ENCODE results near the gene CFAP97. TPM values are rescaled to one million over a fixed set of nuclear protein-coding genes. Genes with fewer than 3 reads are reported as not detected.

Gene CFAP97
- total RNA-seq, 2 donors from 2014 or later, result 17.1 to 19.5 TPM

GRCh38 chr4:185221491-185221890, 17.7 kb upstream of the CFAP97 start:
- Histone ChIP-seq H3K27me3 (no peaks in the 10 kb centered on the region), H3K27ac (no peak overlapping the region), H3K4me1 (peaks cover 17% of the 10 kb centered on the region), H3K4me3 (no peak overlapping the region), H3K9me3 (no peaks in the 10 kb centered on the region), H3K36me3 (replicated peaks in 1 of 2; ENCODE audit: insufficient read depth in 1 of 2, low read depth in 2 of 2) (no peaks in the 10 kb centered on the region)
- TF ChIP-seq CTCF (IDR thresholded peaks at IDR 0.05) (no peak), POLR2A (IDR thresholded peaks at IDR 0.05) (no peak)
- intact Hi-C loops (cut with DNase I), result no loop called here
- 74 to 82% methylated on average over 2 of the region's 2 CpGs for WGBS, 2 donors
- DNase-seq, result no peak
- no peak for ATAC-seq

DNA sequence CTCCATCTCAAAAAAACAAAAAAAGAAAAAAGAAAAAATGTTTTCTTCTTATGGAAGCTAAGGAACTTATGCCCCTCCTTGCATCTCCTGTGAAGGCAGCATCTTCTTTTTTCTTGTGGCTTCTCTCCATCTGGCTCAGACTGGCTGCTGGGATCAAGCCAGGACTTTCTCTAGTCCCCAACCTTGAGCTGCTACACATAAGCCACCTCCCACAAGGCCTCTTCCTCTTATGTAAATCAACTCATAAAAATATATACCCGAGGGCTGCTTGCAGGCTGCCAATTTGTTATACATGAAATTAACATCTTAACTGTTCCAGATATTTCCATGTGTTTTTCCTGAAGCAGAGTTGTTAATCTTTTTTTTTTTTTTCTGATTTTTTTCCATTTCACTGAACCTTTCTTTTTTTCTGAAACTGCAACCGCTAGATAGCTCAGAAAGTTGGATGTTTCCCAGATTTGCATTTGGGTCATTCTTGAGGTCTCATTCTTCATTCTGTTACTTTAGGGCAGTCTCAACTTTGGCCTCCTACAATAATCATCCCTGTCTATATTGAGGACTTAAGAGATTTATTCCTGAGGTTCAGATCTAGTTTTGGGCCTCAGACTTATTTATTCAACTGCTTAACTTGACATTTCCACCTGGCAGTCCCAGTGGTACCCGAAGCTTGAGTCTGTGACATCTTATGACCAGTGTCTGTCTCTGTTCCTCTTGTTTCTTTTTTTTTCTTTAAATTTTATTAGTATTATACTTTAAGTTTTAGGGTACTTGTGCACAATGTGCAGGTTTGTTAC, 15.9 kb upstream of the CFAP97 start:
- intact Hi-C loops (cut with DNase I), result no loop called here
- Histone ChIP-seq H3K27ac (peak overlapping the region in 1 of 4 donors; percentile 32), H3K9me3 (no peaks in the 10 kb centered on the region), H3K27me3 (no peaks in the 10 kb centered on the region), H3K4me3 (no peak overlapping the region), H3K4me1 (peaks cover 18% of the 10 kb centered on the region), H3K36me3 (replicated peaks in 1 of 2; ENCODE audit: insufficient read depth in 1 of 2, low read depth in 2 of 2) (no peaks in the 10 kb centered on the region)
- no peak for TF ChIP-seq CTCF (IDR thresholded peaks at IDR 0.05)
- DNase-seq, result peak in 3 of 4 donors; percentile 52 to 66 (median 56)
- ATAC-seq, result peak; percentile 35
- WGBS, 2 donors, result 16 to 20% methylated on average over 3 of the region's 3 CpGs

- Histone ChIP-seq H3K4me1 (peaks cover 18% of the 10 kb centered on the region), H3K4me3 (no peak overlapping the region), H3K27ac (no peak overlapping the region), H3K27me3 (no peaks in the 10 kb centered on the region), H3K36me3 (replicated peaks in 1 of 2; ENCODE audit: insufficient read depth in 1 of 2, low read depth in 2 of 2) (no peaks in the 10 kb centered on the region), H3K9me3 (no peaks in the 10 kb centered on the region)
- DNase-seq (no peak), ATAC-seq (no peak)
- intact Hi-C loops (cut with DNase I), result no loop called here
- WGBS, 2 donors, result 92 to 100% methylated on average over 1 to 2 of the region's 2 CpGs
- TF ChIP-seq CTCF (IDR thresholded peaks at IDR 0.05), result no peak
- no peak for TF ChIP-seq POLR2A (IDR thresholded peaks at IDR 0.05)
Measured at GRCh38 chr4:185218312-185218711, 14.5 kb upstream of the CFAP97 start.

- TF ChIP-seq CTCF (IDR thresholded peaks at IDR 0.05), result no peak
- 83 to 84% methylated on average over 6 of the region's 6 CpGs for WGBS, 2 donors
- Histone ChIP-seq H3K27me3 (no peaks in the 10 kb centered on the region), H3K4me1 (peaks cover 18% of the 10 kb centered on the region), H3K36me3 (replicated peaks in 1 of 2; ENCODE audit: insufficient read depth in 1 of 2, low read depth in 2 of 2) (no peaks in the 10 kb centered on the region), H3K9me3 (no peaks in the 10 kb centered on the region), H3K27ac (no peak overlapping the region), H3K4me3 (no peak overlapping the region)
- DNase-seq (no peak), ATAC-seq (no peak)
- intact Hi-C loops (cut with DNase I), result no loop called here
Measured at GRCh38 chr4:185217408-185217975, 13.7 kb upstream of the CFAP97 start.

GRCh38 chr4:185215261-185215660, 11.5 kb upstream of the CFAP97 start:
- TF ChIP-seq CTCF (IDR thresholded peaks at IDR 0.05) (no peak), POLR2A (IDR thresholded peaks at IDR 0.05) (no peak)
- no peak overlapping the region for H3K4me3 ChIP-seq
- intact Hi-C loops (cut with DNase I), result no loop called here
- 67 to 71% methylated on average over 2 of the region's 2 CpGs for WGBS, 2 donors
- no peaks in the 10 kb centered on the region for H3K9me3 ChIP-seq
- no peak overlapping the region for H3K27ac ChIP-seq
- peaks cover 18% of the 10 kb centered on the region for H3K4me1 ChIP-seq
- ATAC-seq (no peak), DNase-seq (no peak)
- no peaks in the 10 kb centered on the region for H3K27me3 ChIP-seq
- H3K36me3 ChIP-seq (replicated peaks in 1 of 2; ENCODE audit: insufficient read depth in 1 of 2, low read depth in 2 of 2), result no peaks in the 10 kb centered on the region

Data from body of pancreas (tissue), 4 donors.